ENCODE data around the gene DLG1. TPM values are rescaled to one million over a fixed set of nuclear protein-coding genes. Genes with fewer than 3 reads are reported as not detected.
"Not testable (repeated sequence)": the region's sequence is repeated elsewhere in the genome, so short reads cannot be mapped to it uniquely, and the experiment has no call there.

Gene DLG1
- total RNA-seq, 1 donor from 2014 or later = 116 TPM

DNA sequence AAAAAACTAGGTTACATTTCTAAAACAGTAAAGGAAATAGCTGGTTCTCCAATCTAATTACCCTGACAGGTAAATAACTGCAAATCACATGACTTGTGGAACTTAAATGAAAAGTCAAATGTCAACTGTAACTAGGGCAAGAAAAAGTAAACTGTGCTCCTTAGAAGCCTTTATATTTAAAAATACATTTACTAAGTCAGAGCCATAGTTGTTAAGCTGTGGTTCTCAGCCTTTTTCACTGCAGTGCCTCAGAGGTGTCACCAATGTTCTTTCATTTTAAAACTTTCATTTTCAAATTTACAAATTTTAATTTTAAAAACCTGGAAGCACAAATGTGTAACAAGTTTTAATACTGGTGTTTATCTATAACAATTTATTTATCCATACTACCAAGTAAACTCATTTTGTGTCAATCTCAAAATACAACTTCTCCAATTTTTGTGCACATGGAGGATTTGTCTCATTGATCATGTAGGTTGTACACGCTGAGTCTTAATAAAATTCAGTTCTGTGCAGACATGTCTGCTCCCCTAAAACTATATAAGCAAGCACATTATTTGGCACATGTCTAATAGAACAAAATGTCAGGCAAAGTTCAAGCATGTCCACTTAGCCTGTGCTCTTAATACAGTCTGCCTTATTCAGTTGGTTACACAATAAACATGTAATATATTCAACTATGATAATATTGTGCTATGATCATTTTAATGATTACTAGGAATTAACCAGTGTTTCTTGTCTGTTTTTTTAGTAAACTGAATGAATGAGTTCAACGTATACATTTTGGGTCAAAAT lies 70.4 kb downstream of the DLG1 start:
- DNase-seq (ENCODE audit: low spot score) = no peak
- ATAC-seq = no peak
- intact Hi-C loops (cut with DNase I) = no loop called here

DNA sequence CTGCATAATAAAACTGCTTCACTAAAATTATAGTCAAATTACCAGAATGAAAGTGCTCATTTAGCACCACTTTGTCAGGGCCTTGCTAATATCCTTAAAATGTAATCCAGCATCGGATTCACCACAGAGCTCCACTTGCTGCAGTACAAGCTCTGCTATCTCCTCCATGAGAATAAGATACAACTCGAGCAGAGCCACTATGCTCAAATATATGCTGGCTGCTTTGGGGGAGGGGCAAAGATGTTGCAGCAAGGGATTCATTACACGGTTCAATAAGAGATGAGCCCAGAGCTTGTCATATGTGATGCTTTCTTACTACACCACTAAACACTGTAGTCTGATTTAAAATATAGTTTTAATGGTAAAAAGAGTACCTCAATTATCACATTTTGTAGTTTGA lies 72.2 kb downstream of the DLG1 start:
- no peak for ATAC-seq
- intact Hi-C loops (cut with DNase I) = no loop called here
- no peak for DNase-seq (ENCODE audit: low spot score)

DNA sequence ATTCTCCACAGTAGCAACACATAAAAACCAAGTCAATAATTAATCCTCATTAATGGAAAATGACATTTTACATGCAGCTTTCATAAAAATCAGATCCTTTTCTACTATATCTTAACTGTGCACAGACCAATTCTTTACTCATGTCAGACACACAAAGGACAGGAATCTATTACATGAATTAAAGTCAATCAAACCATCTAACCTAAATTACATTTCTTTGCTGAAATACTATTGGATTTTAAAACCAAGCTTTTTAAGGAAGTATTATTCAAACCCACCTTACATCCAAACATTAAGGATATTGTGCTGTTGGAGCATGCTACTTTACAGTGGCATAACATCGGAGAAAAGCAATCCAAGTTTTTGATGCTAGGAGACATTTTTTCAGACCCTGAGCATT lies 72.8 kb downstream of the DLG1 start:
- ATAC-seq (no peak), DNase-seq (ENCODE audit: low spot score) (no peak)
- intact Hi-C loops (cut with DNase I) = no loop called here

DNA sequence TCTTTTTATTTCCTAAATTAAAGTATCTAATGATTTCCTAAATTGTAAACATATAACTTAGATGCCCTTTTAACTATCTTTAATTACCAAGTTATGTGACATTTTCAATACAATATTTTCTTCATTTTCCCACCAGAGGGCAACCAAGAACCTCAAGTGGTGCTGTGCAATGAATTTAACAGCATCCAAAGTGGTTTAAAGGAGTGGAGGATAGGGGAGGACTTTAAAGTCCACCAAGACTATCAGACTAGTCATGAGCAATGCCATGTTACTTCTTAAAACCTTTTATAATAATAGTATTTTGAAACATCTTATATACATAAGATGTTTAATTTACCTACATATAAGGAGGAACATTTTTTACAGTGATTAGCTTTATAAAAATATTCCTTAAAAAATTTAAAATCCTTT lies 74.4 kb downstream of the DLG1 start:
- DNase-seq (ENCODE audit: low spot score) (no peak), ATAC-seq (no peak)
- intact Hi-C loops (cut with DNase I) = no loop called here

DNA sequence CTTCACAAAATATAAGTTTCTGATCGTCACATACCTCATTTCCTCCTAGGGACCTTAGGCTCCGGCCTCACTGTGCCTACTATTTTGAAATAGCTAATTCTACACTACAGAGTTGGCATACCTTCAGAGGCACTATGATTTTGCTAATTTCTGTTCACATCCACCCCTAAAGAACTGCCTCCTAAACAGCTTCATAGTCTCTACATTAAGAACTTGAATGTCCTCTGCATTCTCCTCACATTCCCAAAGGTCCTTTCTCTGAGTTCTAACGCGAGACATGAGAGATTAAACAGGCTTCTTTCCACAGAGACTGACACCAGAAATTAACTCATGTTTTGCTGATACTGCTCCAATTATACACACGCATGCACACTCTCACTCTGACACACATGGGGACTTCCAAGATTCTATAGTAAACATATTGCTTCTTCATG lies 75.5 kb downstream of the DLG1 start:
- intact Hi-C loops (cut with DNase I) = no loop called here
- no peak for DNase-seq (ENCODE audit: low spot score)
- ATAC-seq = no peak

DNA sequence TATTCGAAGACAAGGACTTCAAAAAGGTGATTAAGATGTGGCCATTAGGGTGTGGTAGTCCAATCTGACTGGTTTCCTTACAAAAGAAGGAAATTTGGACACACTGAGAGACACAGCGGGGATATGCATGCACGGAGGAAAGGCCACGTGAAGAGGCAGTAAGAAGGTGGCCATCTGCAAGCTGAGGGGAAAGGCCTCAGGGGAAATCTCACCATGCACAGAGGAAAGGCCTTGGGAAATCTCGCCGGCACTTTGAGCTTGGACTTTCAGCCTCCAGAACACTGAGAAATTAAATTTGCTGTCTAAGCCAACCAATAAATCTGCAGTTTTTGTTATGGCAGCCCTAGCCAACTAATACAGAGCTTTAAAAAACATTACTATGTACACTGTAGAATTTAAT lies 78.8 kb downstream of the DLG1 start:
- no peak for ATAC-seq
- intact Hi-C loops (cut with DNase I) = no loop called here
- DNase-seq (ENCODE audit: low spot score) = no peak

DNA sequence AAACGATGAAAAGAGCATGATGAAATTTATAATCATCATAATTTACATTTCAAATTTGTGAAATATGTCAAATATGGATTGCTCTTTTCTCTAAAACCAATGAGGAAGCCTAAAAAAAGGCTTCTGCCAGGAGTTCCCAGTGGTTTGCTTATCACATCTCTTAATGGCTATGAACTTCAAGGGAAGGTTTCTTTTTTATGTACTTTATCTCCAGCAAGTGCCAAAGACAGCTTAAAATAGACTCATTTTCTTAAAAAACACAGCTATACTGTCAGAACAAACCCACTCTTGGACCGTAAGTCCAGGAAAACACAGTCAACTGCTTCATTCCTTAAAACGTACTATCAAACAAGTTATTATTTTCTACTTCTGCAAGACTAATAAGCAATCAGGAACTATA lies 80.2 kb downstream of the DLG1 start:
- DNase-seq (ENCODE audit: low spot score) = no peak
- ATAC-seq = no peak
- intact Hi-C loops (cut with DNase I) = no loop called here

DNA sequence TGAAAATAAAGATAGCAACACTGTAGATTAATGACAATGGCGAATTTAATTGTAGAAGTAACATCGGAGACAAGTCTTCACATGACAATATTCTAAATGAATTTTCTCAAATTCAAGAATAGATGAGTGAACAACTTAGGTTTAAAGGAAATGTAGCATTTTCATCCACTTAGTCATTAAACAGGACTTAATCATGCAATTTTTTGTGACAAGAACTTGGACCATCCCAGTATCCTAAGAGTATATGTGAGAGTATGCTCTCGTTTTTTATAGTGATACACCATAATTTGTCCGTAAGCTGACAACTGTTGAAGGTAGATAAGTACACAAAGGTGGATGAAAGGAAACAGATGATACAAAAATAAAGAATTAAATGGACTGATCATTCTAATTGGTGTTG lies 81.5 kb downstream of the DLG1 start:
- ATAC-seq (no peak), DNase-seq (ENCODE audit: low spot score) (no peak)
- intact Hi-C loops (cut with DNase I) = no loop called here

DNA sequence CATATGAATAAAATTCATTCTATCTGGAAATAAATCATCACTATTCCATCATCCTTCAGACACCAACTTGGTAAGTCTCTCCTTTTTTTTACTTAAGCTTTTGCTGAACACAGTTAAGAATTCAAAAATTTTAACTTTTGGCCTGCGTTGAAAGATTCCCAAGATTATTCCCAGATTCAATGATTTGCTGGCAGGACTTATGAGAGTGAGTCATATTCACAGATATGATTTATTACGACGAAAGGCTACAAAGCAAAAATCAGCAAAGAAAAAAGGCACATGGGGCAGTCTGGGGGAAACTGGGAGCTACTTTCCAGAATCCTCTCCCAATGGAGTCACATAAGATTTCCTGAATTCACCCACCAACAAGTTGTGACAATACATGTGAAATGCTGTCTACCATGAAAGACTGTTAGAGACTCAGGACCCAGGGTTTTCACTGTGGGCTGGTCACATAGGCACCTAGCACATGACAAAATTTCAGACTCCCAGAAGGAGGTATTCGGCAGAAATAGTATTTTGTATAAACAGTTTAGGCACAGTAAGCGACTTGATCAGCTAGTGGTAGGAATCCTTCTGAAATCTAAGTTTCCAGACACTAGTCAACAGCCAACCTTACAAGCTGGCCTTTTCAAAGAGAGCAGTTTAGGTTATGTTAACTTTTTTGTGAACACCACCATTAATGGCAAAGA lies 82.1 kb downstream of the DLG1 start:
- ATAC-seq (peak; percentile 69), DNase-seq (ENCODE audit: low spot score) (no peak)
- intact Hi-C loops (cut with DNase I) = no loop called here

DNA sequence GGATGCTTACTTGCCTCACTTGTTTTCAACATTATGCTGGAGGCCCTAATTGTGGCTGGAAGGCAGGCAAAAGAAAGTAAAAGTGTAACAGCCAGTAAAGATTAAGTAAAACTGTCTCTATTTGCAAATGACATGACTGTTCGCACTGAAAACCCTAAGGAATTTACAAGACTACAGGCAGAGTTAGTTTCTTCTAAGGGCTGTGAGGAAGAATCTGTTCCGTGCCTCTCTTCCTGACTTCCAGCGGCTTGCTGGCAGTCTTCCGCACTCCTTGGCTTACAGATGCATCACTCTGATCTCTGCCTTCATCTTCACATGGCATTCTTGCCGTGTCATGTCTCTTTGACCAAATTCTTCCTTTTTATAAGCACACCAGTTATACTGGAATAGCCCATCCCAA lies 86.1 kb downstream of the DLG1 start:
- no peak for ATAC-seq
- intact Hi-C loops (cut with DNase I) = no loop called here
- no peak for DNase-seq (ENCODE audit: low spot score)

DNA sequence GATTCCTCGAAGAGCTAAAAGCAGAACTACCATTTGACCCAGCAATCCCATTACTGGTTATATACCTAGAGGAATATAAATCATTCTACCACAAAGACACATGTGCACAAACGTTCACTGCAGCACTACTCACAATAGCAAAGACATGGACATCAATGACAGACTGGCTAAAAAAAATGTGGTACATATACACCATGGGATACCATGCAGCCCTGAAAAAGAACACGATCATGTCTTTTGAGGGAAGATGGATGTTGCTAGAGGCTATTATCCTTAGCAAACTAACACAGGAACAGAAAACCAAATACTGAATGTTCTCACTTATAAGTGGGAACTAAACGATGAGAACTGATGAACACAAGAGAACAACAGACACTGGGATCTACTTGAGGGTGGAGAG lies 86.7 kb downstream of the DLG1 start:
- ATAC-seq; intact Hi-C loops (cut with DNase I): not testable (repeated sequence)

DNA sequence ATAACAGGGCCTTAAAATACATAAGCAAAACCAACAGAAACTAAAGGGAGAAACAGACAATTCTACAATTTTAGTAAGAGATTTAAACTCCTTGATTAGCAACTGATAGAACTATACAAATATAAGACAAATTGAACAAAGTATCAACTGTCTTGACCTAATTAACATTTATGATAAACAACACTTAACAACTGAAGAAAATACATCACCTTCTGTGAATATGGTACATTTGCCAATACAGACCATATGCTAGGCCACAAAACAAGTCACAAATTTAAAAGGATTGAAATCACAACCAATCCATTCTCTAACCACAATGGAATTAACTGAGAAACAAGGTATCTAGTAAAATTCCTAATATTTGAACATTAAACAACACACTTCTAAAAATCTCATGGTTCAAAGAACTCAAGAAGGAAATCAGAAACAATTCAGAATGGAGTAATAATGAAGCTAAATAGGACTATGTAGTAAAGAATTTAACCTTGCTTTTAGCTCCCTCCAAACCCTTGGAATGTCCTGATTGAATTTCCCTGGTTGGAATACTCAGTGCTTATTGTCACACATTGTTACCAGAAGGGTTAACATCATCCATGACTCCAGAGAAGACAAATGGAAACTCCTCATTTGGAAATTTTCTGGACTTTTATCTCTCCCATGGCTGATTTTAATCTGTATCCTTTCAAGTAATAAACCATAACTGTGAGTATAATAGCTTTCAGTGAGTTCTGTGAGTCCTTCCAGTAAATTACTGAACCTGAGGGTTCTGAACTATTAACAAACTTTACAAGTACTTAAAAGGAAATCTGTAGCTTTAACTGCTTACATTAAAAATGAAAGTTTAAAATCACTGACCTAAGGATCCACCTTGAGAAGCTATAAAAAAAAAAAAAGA lies 88.8 kb downstream of the DLG1 start:
- DNase-seq (ENCODE audit: low spot score) (no peak), ATAC-seq (no peak)
- intact Hi-C loops (cut with DNase I) = no loop called here

More for the DNA sequence above, 86.7 kb downstream of the DLG1 start:
- DNase-seq (ENCODE audit: low spot score) = not testable (repeated sequence)

DNA sequence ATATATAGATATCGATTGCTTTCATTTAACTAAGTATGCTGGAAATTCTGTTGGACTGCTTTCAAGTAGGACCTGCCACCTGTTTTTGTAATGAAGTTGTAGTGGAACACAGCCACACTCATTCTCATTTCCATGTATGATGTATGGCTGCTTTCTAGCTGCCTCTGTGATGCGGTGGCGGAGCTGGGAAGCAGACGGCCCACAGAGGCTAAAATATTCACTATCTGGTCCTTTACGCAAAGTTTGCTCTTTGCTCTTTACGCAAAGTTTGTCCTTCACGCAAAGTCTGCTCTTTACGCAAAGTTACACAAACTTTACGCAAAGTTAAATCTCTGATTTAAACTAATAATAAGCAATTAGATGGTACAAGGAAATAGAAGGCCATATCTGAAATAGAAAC lies 91.5 kb downstream of the DLG1 start:
- DNase-seq (ENCODE audit: low spot score) = no peak
- no peak for ATAC-seq
- intact Hi-C loops (cut with DNase I) = no loop called here

DNA sequence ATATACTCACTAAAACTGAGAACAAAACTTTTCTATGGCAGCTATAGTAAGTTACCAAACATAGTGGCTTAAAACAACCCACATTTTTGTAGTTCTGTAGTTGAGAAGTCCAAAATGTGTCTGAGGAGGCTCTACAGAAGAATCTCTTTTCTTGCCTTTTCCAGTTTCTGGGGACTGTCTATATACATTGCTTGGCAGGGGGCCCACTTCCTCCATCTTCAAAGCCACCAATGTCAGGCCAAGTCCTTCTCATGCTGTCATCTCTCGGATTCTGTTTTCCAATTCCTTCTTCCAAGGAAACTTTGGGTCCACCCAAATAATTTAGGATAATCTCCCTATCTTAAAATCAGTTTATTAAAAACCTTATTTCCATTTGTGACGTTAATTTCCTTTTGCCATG lies 92.7 kb downstream of the DLG1 start:
- DNase-seq (ENCODE audit: low spot score) (no peak), ATAC-seq (no peak)
- intact Hi-C loops (cut with DNase I) = no loop called here

DNA sequence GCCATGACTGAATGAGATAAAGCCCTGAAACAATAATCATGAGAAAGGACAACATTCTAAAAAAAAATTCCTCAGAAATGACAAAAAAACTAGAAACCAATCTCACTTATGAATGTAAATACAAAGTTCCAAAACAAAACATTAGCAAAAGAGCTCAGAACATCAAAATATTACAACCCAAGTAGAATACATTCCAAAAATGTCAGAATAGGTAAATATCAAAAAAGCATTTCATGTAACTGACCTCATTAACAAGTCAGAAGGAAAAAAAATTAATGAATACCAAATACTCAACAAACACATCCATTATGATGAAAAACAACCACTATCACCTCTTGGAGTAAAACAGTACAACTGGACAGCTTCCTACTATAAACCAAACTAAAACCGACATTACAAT lies 93.1 kb downstream of the DLG1 start:
- no peak for DNase-seq (ENCODE audit: low spot score)
- intact Hi-C loops (cut with DNase I) = no loop called here
- ATAC-seq = no peak

DNA sequence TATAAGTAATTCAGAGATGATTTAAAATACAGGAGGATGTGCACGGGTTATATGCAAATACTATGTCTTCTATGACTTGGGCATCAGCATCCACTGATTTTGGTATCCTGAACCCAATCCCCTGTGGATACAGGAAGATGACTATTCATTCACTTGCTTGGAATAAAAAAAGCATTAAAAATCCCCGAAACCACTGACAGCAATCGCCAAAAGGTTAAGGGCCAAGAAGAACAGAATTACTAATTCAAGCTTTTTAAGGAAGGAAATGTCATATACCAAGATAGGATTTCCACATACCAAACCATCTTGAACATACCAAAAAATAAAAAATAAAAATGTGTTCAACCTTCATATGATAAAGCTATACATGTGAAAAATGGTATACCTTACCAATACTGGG lies 93.7 kb downstream of the DLG1 start:
- intact Hi-C loops (cut with DNase I) = no loop called here
- ATAC-seq = no peak
- DNase-seq (ENCODE audit: low spot score) = no peak

DNA sequence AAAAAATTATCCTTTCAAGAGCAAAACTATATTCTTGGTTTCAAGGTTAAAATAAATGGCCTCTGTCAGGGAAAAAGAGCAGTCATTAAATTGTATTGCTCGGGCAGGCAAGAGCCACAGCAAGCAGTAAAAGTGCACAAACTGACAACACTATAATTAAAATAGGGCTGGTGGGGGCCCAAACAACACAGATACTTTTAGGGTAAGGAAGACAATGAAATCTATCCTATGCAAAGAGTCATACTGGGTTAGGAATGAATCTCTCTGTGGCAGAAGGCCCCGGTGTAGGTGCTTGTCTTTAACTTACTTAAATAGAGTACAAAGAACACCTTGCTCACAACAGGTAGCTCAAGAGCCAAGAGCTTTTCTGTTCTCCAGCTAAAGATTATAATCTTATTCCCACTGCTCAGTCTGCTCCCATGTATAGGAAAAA lies 94.7 kb downstream of the DLG1 start:
- no peak for DNase-seq (ENCODE audit: low spot score)
- ATAC-seq = no peak
- intact Hi-C loops (cut with DNase I) = no loop called here

DNA sequence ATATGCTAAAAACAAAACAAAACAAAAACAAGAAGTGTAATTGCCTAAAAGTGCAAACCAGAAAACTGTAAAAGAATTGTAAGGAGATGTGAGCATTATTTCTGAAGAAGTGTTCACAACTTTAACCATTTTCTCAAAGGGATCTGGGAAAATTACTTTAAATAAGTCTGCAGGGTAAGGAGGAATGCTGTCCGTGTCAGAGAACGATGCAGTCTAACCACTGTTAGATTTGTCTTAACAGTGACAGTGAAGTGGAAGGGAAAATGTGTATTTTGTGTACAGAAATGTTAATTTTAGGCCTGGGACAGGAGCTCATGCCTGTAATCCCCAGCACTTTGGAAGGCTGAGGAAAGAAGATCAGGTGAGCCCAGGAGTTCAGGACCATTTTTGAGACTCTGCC lies 95.7 kb downstream of the DLG1 start:
- intact Hi-C loops (cut with DNase I) = no loop called here
- DNase-seq (ENCODE audit: low spot score) = no peak
- ATAC-seq = no peak

DNA sequence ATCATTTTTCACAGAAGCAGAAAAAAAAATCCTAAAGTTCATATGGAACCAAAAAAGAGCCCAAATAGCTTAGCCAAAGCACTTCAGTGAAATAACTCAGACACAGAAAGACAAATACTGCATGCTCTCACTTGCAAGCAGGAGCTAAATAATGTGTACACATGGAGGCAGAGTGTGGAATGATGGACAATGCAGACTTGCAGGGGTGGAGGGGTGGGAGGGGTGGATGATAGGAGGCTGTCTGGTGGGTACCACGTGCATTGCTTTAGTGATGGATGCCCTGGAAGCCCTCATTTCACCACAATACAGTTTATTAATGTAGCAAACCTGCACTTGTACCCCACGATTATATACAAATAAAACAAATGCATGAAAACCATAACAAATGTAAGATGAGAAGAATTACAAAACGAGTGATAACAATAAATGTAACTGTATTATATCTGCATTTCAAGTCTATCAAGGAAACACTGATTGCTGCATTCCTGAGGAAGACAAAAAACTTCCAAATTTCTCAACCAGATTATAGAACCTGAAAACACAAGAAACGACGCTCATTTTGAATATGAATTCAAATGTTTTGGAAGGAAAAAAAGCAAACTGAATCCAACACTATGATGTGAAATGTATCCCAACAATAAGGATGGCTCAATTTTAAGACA lies 96.5 kb downstream of the DLG1 start:
- intact Hi-C loops (cut with DNase I) = no loop called here
- ATAC-seq = no peak
- no peak for DNase-seq (ENCODE audit: low spot score)

All from sciatic nerve (tissue), 2 donors.